ENCODE data around the gene MYBBP1A.

DNA sequence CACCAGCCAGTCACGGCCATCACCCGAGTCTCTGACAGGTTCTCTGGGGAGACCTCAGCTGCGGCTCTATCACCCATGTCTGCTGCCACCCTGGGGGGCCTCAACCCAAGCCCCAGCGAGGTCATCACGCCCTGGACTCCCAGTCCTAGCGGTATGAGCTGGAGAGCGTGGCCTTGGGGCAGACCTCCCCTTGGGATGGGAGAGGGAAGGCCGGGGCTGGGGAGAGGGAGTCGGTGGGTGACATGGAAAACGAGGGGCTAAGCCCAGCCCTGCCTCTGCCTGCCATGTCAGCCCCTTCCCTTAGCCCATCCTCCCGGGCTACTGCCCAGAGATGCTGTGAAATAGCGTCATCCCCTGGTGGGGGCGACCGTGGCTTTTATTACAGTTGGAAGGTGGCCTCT lies 37.8 kb upstream of the MYBBP1A start:
- TF ChIP-seq, protein P1, sequence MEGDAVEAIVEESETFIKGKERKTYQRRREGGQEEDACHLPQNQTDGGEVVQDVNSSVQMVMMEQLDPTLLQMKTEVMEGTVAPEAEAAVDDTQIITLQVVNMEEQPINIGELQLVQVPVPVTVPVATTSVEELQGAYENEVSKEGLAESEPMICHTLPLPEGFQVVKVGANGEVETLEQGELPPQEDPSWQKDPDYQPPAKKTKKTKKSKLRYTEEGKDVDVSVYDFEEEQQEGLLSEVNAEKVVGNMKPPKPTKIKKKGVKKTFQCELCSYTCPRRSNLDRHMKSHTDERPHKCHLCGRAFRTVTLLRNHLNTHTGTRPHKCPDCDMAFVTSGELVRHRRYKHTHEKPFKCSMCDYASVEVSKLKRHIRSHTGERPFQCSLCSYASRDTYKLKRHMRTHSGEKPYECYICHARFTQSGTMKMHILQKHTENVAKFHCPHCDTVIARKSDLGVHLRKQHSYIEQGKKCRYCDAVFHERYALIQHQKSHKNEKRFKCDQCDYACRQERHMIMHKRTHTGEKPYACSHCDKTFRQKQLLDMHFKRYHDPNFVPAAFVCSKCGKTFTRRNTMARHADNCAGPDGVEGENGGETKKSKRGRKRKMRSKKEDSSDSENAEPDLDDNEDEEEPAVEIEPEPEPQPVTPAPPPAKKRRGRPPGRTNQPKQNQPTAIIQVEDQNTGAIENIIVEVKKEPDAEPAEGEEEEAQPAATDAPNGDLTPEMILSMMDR (IDR thresholded peaks at IDR 0.05; ENCODE audit: low read depth, low read length, missing input control) = no peak
- TF ChIP-seq EGR1 (IDR thresholded peaks at IDR 0.05; ENCODE audit: low read depth in 2 of 2) (no peak), FOXA1 (IDR thresholded peaks at IDR 0.05) (no peak), TAF1 (conservative IDR thresholded peaks at IDR 0.05) (no peak), YY1 (IDR thresholded peaks at IDR 0.05) (no peak), SP1 (IDR thresholded peaks at IDR 0.05) (no peak), GABPA (IDR thresholded peaks at IDR 0.05 in 1 of 2, conservative IDR thresholded peaks at IDR 0.05 in 1 of 2) (no peak), RAD21 (IDR thresholded peaks at IDR 0.05) (no peak), JUND (IDR thresholded peaks at IDR 0.05) (no peak), FOXA2 (IDR thresholded peaks at IDR 0.05) (no peak), HNF4G (IDR thresholded peaks at IDR 0.05) (no peak)
- TF ChIP-seq, protein P2, sequence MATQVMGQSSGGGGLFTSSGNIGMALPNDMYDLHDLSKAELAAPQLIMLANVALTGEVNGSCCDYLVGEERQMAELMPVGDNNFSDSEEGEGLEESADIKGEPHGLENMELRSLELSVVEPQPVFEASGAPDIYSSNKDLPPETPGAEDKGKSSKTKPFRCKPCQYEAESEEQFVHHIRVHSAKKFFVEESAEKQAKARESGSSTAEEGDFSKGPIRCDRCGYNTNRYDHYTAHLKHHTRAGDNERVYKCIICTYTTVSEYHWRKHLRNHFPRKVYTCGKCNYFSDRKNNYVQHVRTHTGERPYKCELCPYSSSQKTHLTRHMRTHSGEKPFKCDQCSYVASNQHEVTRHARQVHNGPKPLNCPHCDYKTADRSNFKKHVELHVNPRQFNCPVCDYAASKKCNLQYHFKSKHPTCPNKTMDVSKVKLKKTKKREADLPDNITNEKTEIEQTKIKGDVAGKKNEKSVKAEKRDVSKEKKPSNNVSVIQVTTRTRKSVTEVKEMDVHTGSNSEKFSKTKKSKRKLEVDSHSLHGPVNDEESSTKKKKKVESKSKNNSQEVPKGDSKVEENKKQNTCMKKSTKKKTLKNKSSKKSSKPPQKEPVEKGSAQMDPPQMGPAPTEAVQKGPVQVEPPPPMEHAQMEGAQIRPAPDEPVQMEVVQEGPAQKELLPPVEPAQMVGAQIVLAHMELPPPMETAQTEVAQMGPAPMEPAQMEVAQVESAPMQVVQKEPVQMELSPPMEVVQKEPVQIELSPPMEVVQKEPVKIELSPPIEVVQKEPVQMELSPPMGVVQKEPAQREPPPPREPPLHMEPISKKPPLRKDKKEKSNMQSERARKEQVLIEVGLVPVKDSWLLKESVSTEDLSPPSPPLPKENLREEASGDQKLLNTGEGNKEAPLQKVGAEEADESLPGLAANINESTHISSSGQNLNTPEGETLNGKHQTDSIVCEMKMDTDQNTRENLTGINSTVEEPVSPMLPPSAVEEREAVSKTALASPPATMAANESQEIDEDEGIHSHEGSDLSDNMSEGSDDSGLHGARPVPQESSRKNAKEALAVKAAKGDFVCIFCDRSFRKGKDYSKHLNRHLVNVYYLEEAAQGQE (IDR thresholded peaks at IDR 0.05) = no peak
- TF ChIP-seq, protein P3, sequence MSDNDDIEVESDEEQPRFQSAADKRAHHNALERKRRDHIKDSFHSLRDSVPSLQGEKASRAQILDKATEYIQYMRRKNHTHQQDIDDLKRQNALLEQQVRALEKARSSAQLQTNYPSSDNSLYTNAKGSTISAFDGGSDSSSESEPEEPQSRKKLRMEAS (IDR thresholded peaks at IDR 0.05) = no peak
- TF ChIP-seq, protein P4, sequence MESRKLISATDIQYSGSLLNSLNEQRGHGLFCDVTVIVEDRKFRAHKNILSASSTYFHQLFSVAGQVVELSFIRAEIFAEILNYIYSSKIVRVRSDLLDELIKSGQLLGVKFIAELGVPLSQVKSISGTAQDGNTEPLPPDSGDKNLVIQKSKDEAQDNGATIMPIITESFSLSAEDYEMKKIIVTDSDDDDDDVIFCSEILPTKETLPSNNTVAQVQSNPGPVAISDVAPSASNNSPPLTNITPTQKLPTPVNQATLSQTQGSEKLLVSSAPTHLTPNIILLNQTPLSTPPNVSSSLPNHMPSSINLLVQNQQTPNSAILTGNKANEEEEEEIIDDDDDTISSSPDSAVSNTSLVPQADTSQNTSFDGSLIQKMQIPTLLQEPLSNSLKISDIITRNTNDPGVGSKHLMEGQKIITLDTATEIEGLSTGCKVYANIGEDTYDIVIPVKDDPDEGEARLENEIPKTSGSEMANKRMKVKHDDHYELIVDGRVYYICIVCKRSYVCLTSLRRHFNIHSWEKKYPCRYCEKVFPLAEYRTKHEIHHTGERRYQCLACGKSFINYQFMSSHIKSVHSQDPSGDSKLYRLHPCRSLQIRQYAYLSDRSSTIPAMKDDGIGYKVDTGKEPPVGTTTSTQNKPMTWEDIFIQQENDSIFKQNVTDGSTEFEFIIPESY (IDR thresholded peaks at IDR 0.05) = no peak

All from liver (tissue), 3 donors.